PC-3 (cell line): ENCODE measurements around the gene MSMP.

Source experiments
- EZH2 ChIP-seq: fragments of 300-600 bp; sonication (generic); IDR thresholded peaks from one replicate; pipeline ENCODE4 v1.6.1; 2017; ENCODE audit warnings: antibody characterized with exemption, mild to moderate bottlenecking, low read length; ENCODE audit not compliant: unreplicated experiment
- EZH2phosphoT487 ChIP-seq: fragments of 300-600 bp; sonication (generic); IDR thresholded peaks from 2 replicates; pipeline ENCODE4 v1.6.1; 2018; ENCODE audit warnings: mild to moderate bottlenecking, antibody characterized with exemption, low read length, borderline replicate concordance
- TF ChIP-seq, protein P1 (sequence below): fragments of 300-600 bp; sonication (generic); conservative IDR thresholded peaks from 2 replicates; pipeline ENCODE4 v1.5.1; 2017; ENCODE audit warnings: antibody characterized with exemption, low read depth, mild to moderate bottlenecking, low read length

DNA sequence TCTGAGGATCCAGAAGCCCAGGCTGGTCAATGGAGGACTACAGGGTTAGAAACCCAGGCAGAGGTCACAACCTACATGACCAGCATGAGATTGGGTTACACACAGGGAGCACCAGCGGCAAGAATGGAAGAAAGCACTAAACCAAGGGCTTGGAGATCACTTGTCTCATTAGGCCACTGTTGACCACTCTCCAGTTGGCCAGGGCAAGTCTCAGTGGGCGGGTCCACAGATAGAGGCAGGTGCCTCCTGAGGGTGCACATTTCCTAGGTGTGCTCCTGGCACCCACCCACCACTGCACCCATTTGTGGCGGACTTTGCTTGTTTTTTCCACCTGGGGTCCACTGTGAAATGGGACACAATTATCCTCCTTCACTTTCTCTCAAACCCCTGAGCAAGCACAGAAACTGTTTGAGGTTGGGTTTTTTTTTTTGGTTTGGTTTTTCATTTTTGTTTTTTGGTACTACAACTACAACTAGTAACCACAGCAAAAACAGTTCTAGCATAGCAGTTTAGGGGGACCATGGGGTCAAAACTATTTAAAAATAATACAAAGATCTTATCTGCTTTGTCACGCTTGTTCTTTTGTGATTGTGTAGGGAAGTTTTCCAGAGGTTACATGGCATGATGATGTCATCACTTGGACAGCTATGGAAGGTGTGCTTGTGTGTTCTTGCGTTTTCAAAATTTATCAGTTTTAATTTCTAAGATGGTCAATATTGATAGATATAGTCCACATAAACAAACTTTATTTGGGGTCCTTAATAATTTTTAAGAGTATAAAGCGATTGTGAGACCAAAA, 43.4 kb upstream of the MSMP start:
- TF ChIP-seq, protein P1, sequence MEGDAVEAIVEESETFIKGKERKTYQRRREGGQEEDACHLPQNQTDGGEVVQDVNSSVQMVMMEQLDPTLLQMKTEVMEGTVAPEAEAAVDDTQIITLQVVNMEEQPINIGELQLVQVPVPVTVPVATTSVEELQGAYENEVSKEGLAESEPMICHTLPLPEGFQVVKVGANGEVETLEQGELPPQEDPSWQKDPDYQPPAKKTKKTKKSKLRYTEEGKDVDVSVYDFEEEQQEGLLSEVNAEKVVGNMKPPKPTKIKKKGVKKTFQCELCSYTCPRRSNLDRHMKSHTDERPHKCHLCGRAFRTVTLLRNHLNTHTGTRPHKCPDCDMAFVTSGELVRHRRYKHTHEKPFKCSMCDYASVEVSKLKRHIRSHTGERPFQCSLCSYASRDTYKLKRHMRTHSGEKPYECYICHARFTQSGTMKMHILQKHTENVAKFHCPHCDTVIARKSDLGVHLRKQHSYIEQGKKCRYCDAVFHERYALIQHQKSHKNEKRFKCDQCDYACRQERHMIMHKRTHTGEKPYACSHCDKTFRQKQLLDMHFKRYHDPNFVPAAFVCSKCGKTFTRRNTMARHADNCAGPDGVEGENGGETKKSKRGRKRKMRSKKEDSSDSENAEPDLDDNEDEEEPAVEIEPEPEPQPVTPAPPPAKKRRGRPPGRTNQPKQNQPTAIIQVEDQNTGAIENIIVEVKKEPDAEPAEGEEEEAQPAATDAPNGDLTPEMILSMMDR: no peak
- TF ChIP-seq EZH2 (no peak), EZH2phosphoT487 (no peak)
